Activated CD8-positive, alpha-beta T cell treated with anti-CD3 and anti-CD28 coated beads for 36 hours (primary cell): ENCODE measurements around the gene KLK4. TPM values are rescaled to one million over a fixed set of nuclear protein-coding genes. Genes with fewer than 3 reads are reported as not detected.

Source experiments
- ATAC-seq: fragments of 200-7000 bp; cut with Tn5 transposase; one replicate; pipeline ENCODE4 v1.10.0; 2021; ENCODE audit warnings: mild to moderate bottlenecking, moderate library complexity
- CTCF ChIA-PET: fragments of 350-600 bp; sonication (Branson Sonifier 250); formaldehyde crosslinking; loops from one replicate; lab custom pipeline; 2021; ENCODE audit warnings: antibody characterized with exemption; lab: Charles Lee
- POLR2A ChIA-PET: fragments of 350-600 bp; sonication (Branson Sonifier 250); formaldehyde crosslinking; loops from one replicate; lab custom pipeline; 2021; ENCODE audit warnings: antibody characterized with exemption; lab: Charles Lee
- DNase-seq: peaks from one replicate; pipeline ENCODE4 v3.0.0-alpha.2; 2020
- H3K27ac Mint-ChIP-seq: one replicate; pipeline ENCODE4 v1.8.0; 2021; ENCODE audit warnings: mild to moderate bottlenecking, mixed read lengths
- H3K27me3 Mint-ChIP-seq: one replicate; pipeline ENCODE4 v1.8.0; 2021; ENCODE audit warnings: mixed read lengths
- H3K36me3 Mint-ChIP-seq: one replicate; pipeline ENCODE4 v1.8.0; 2021; ENCODE audit warnings: low read depth, mixed read lengths
- H3K4me1 Mint-ChIP-seq: one replicate; pipeline ENCODE4 v1.8.0; 2021; ENCODE audit warnings: low read depth, mixed read lengths
- H3K4me3 Mint-ChIP-seq: one replicate; pipeline ENCODE4 v1.8.0; 2021; ENCODE audit warnings: mild to moderate bottlenecking, moderate library complexity, mixed read lengths
- H3K9me3 Mint-ChIP-seq: one replicate; pipeline ENCODE4 v1.8.0; 2021; ENCODE audit warnings: mixed read lengths
- CTCF ChIP-seq: fragments of 200-600 bp; IDR thresholded peaks from one replicate; pipeline ENCODE4 v1.8.0; 2022; ENCODE audit warnings: antibody characterized with exemption, mild to moderate bottlenecking
- intact Hi-C: fragments of 100-400 bp; cut with micrococcal nuclease; formaldehyde crosslinking; loops from one replicate; pipeline ENCODE4 v1.10.0; 2022
- total RNA-seq, 2 experiments: library from RNA; stranded (reverse); gene quantifications; one replicate each; pipeline ENCODE4 v1.2.3, GENCODE V29; 2021

Gene KLK4
- total RNA-seq, 2 experiments from 2014 or later = not detected

- CTCF ChIA-PET = no interaction called here
- POLR2A ChIA-PET = interaction anchor here (1.1 kb wide), 1 partner anchor 15 kb away, joined by 3 read pairs; no protein-coding TSS in a partner anchor
- DNase-seq = no peak
Measured at GRCh38 chr19:50949861-50950260, 38.7 kb upstream of the KLK4 start.

GRCh38 chr19:50947123-50947522, 35.9 kb upstream of the KLK4 start:
- Mint-ChIP-seq H3K27me3 (peaks cover 19% of the 10 kb centered on the region), H3K9me3 (no peaks in the 10 kb centered on the region), H3K4me3 (no peak overlapping the region), H3K27ac (no peak overlapping the region), H3K36me3 (no peaks in the 10 kb centered on the region), H3K4me1 (no peaks in the 10 kb centered on the region)
- DNase-seq = no peak
- POLR2A ChIA-PET = no interaction called here
- no peak for ATAC-seq
- TF ChIP-seq CTCF = no peak
- intact Hi-C loops = no loop called here
- CTCF ChIA-PET = no interaction called here

More at GRCh38 chr19:50949861-50950260, 38.7 kb upstream of the KLK4 start:
- H3K27me3 Mint-ChIP-seq = peaks cover 18% of the 10 kb centered on the region
- intact Hi-C loops = no loop called here
- no peak for TF ChIP-seq CTCF
- no peak for ATAC-seq
- no peaks in the 10 kb centered on the region for H3K4me1 Mint-ChIP-seq
- no peak overlapping the region for H3K4me3 Mint-ChIP-seq
- H3K9me3 Mint-ChIP-seq = no peaks in the 10 kb centered on the region
- no peaks in the 10 kb centered on the region for H3K36me3 Mint-ChIP-seq
- no peak overlapping the region for H3K27ac Mint-ChIP-seq

GRCh38 chr19:50944795-50945194, 33.6 kb upstream of the KLK4 start:
- CTCF ChIA-PET = interaction anchor here (1.2 kb wide), 1 partner anchor 23 kb away, joined by 3 read pairs; no protein-coding TSS in a partner anchor
- intact Hi-C loops = no loop called here
- no peak overlapping the region for H3K4me3 Mint-ChIP-seq
- DNase-seq (no peak), ATAC-seq (no peak)
- TF ChIP-seq CTCF = no peak
- H3K27ac Mint-ChIP-seq = no peak overlapping the region
- H3K4me1 Mint-ChIP-seq = no peaks in the 10 kb centered on the region
- peaks cover 2% of the 10 kb centered on the region for H3K9me3 Mint-ChIP-seq
- H3K36me3 Mint-ChIP-seq = no peaks in the 10 kb centered on the region
- POLR2A ChIA-PET = no interaction called here
- H3K27me3 Mint-ChIP-seq = peaks cover 26% of the 10 kb centered on the region

GRCh38 chr19:50943074-50943828, 32.1 kb upstream of the KLK4 start:
- no peak for TF ChIP-seq CTCF
- Mint-ChIP-seq H3K27ac (no peak overlapping the region), H3K9me3 (peaks cover 2% of the 10 kb centered on the region), H3K4me3 (no peak overlapping the region), H3K27me3 (peaks cover 21% of the 10 kb centered on the region), H3K4me1 (no peaks in the 10 kb centered on the region), H3K36me3 (no peaks in the 10 kb centered on the region)
- ChIA-PET CTCF (no interaction called here), POLR2A (no interaction called here)
- intact Hi-C loops = no loop called here
- ATAC-seq (no peak), DNase-seq (no peak)

GRCh38 chr19:50939596-50939995, 28.4 kb upstream of the KLK4 start:
- no peak overlapping the region for H3K4me3 Mint-ChIP-seq
- TF ChIP-seq CTCF = no peak
- ChIA-PET CTCF (interaction anchor here (0.7 kb wide), 1 partner anchor 18 kb away, joined by 4 read pairs; no protein-coding TSS in a partner anchor), POLR2A (no interaction called here)
- no peaks in the 10 kb centered on the region for H3K4me1 Mint-ChIP-seq
- peaks cover 28% of the 10 kb centered on the region for H3K27me3 Mint-ChIP-seq
- no peak for ATAC-seq
- intact Hi-C loops = no loop called here
- no peak for DNase-seq
- H3K27ac Mint-ChIP-seq = no peak overlapping the region
- peaks cover 2% of the 10 kb centered on the region for H3K9me3 Mint-ChIP-seq
- H3K36me3 Mint-ChIP-seq = no peaks in the 10 kb centered on the region
